Stimulated activated CD8-positive, alpha-beta memory T cell treated with anti-CD3 and anti-CD28 coated beads, Interleukin-7, amount 100 ng/mL, for 4 hours (primary cell): Measurements from ENCODE around the gene ATP8B2.

ENCODE experiments used
- DNase-seq, 2 donors: peaks; one replicate each; pipeline ENCODE4 v3.0.0-alpha.2; 2020; ENCODE audit warnings: low read depth in 2 of 2

The ATP8B2 gene

GRCh38 chr1:154398678-154399077 lies 73.4 kb downstream of the ATP8B2 start:
- DNase-seq: no peak

GRCh38 chr1:154400381-154400801 lies 75.1 kb downstream of the ATP8B2 start:
- no peak for DNase-seq
